Prostate gland (tissue), 2 donors: ENCODE data around the gene EDARADD. TPM values are rescaled to one million over a fixed set of nuclear protein-coding genes. Genes with fewer than 3 reads are reported as not detected.

ENCODE experiments used
- DNase-seq: peaks from one replicate; pipeline ENCODE4 v3.0.0-alpha.2; 2019; ENCODE audit warnings: low spot score
- H3K27ac ChIP-seq, 2 donors: fragments of 200-600 bp; sonication (generic); 2 replicates each; pipeline ENCODE4 v1.5.1; 2017 to 2019
- H3K27me3 ChIP-seq: fragments of 200-600 bp; sonication (generic); replicated peaks from 2 replicates; pipeline ENCODE4 v1.5.1; 2019; ENCODE audit not compliant: insufficient read depth
- H3K36me3 ChIP-seq, 2 donors: fragments of 200-600 bp; sonication (generic); 1 replicate in 1 of 2; 2 replicates in 1 of 2; pipeline versions ENCODE4 v1.5.1 to v1.8.1; 2017 to 2019
- H3K4me1 ChIP-seq: fragments of 200-600 bp; sonication (generic); replicated peaks from 2 replicates; pipeline ENCODE4 v1.5.1; 2019
- H3K4me3 ChIP-seq, 2 donors: fragments of 200-600 bp; sonication (generic); 2 replicates each; pipeline ENCODE4 v1.5.1; 2017 to 2019
- H3K9me3 ChIP-seq: fragments of 200-600 bp; sonication (generic); 2 replicates; pipeline ENCODE4 v1.5.1; 2017
- POLR2A ChIP-seq: fragments of 450-650 bp; IDR thresholded peaks from one replicate; pipeline ENCODE4 v1.6.1; 2016; ENCODE audit warnings: antibody characterized with exemption, mild to moderate bottlenecking
- POLR2AphosphoS5 ChIP-seq: sonication (generic); formaldehyde crosslinking; IDR thresholded peaks from one replicate; pipeline ENCODE4 v1.6.1; 2017; ENCODE audit warnings: antibody characterized with exemption
- WGBS: methylation state at CpG from one replicate; pipeline ENCODE4 v1.1.5; 2018; 5-methylcytosine and 5-hydroxymethylcytosine counted together
- intact Hi-C: fragments of 100-400 bp; cut with DNase I; formaldehyde crosslinking; loops from one replicate; pipeline ENCODE4 v1.14.2; 2022
- total RNA-seq, 2 donors: library from RNA; depleted of rRNA; stranded (reverse); fragments of >200 nt; gene quantifications; one replicate each; pipeline ENCODE4 v1.1.0, GENCODE V29; 2016
- TF ChIP-seq, protein P1 (sequence below), 4 experiments: fragments of 200-600 bp in 2 of 4; fragments of 450-650 bp in 2 of 4; sonication (generic) in 2 of 4; IDR thresholded peaks; 1 replicate in 3 of 4; 2 replicates in 1 of 4; pipeline ENCODE4 v1.5.1; 2016 to 2019; ENCODE audit warnings: antibody characterized with exemption in 4 of 4, mild to moderate bottlenecking in 2 of 4, moderate library complexity in 2 of 4

Gene EDARADD
- total RNA-seq, 2 donors from 2014 or later: 4.9 to 12.8 TPM

DNA sequence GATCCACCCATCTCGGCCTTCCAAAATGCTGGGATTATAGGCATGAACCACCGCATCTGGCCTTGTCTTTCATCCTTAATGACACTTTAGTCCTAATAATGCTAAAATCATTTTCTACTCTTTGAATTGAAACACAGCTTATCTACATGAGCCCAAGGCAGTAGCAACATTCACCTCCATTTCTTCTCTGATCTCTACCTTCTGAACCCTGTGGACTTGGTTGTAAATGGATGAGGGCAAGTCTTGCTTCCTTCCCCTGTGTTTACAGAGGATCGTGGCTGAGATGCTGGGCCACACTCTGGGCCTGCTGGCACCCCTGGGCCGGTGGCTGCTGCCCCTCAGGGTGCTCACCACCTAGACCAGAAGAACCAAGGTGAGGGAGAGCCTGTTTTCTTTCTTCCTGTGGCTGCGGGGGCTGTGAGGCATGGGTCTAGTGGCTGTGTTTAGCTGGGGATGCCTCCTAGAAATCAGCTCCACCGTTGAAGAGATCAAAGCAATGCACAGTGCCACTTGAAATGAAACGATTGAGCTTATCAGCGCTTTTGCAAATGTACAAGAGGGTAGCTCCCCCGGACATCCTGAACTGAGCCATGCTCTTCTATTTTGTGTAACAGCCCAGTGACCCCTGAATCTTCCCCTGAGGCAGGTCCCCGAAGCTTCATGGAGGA, 97.5 kb downstream of the EDARADD start:
- TF ChIP-seq POLR2A (no peak), POLR2AphosphoS5 (no peak)
- TF ChIP-seq, protein P1, sequence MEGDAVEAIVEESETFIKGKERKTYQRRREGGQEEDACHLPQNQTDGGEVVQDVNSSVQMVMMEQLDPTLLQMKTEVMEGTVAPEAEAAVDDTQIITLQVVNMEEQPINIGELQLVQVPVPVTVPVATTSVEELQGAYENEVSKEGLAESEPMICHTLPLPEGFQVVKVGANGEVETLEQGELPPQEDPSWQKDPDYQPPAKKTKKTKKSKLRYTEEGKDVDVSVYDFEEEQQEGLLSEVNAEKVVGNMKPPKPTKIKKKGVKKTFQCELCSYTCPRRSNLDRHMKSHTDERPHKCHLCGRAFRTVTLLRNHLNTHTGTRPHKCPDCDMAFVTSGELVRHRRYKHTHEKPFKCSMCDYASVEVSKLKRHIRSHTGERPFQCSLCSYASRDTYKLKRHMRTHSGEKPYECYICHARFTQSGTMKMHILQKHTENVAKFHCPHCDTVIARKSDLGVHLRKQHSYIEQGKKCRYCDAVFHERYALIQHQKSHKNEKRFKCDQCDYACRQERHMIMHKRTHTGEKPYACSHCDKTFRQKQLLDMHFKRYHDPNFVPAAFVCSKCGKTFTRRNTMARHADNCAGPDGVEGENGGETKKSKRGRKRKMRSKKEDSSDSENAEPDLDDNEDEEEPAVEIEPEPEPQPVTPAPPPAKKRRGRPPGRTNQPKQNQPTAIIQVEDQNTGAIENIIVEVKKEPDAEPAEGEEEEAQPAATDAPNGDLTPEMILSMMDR (IDR thresholded peaks at IDR 0.05): no peak
- no peak for DNase-seq
- Histone ChIP-seq H3K4me1 (no peaks in the 10 kb centered on the region), H3K27me3 (no peaks in the 10 kb centered on the region), H3K4me3 (no peak overlapping the region), H3K9me3 (no peaks in the 10 kb centered on the region), H3K27ac (no peak overlapping the region), H3K36me3 (no peaks in the 10 kb centered on the region)
- WGBS: 77% methylated on average over 10 of the region's 10 CpGs
- intact Hi-C loops: loop anchor here (2.0 kb wide), 1 partner anchor 383 kb away; no protein-coding TSS in a partner anchor

DNA sequence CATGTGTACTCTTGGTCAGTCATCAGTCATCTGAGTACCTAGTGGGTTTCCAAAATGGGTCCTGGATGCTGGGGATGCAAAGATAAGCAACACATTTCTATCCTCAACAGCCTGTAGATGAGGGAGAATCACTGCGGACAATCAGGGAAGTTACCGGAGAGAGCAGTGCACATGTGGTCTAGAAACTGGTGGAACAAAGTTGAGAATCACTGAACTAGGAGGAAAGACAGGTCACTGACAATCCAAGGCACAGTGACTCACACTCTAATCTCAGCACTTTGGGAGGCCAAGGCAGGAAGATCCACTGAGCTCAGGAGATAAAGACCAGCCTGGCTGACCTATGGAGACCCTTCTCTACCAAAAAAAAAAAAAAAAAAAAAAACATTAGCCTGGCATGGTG, 98.3 kb downstream of the EDARADD start:
- Histone ChIP-seq H3K36me3 (no peaks in the 10 kb centered on the region), H3K27me3 (no peaks in the 10 kb centered on the region), H3K27ac (no peak overlapping the region), H3K4me3 (no peak overlapping the region), H3K9me3 (no peaks in the 10 kb centered on the region), H3K4me1 (no peaks in the 10 kb centered on the region)
- 96% methylated on average over 2 of the region's 2 CpGs for WGBS
- intact Hi-C loops: no loop called here
- TF ChIP-seq POLR2A (no peak), POLR2AphosphoS5 (no peak)
- TF ChIP-seq, protein P1 (IDR thresholded peaks at IDR 0.05): no peak
- no peak for DNase-seq

DNA sequence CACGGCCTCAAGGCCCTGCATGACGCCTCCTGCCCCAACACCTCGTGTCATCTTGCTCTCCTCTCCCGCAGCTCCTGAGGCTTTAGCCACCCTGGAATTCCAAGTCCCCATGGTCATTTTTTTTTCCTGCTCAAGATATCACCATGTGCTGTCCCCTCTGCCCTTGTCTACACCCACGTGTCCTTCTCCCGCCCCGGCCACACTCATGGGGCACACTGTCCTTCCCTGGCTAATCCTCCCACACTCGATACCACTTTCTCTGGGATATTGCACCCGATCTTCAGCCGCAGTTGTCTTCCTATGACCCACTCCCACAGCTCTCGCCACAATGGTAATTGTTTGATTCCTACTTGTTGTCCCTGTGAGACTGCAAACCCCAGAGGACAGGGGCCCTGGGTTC, 100.0 kb downstream of the EDARADD start:
- H3K27ac ChIP-seq: no peak overlapping the region
- no peak overlapping the region for H3K4me3 ChIP-seq
- intact Hi-C loops: no loop called here
- TF ChIP-seq, protein P1 (IDR thresholded peaks at IDR 0.05): no peak
- TF ChIP-seq POLR2A (no peak), POLR2AphosphoS5 (no peak)
- no peaks in the 10 kb centered on the region for H3K4me1 ChIP-seq
- no peak for DNase-seq
- no peaks in the 10 kb centered on the region for H3K9me3 ChIP-seq
- H3K36me3 ChIP-seq: no peaks in the 10 kb centered on the region
- no peaks in the 10 kb centered on the region for H3K27me3 ChIP-seq
- WGBS: 94% methylated on average over 11 of the region's 11 CpGs

DNA sequence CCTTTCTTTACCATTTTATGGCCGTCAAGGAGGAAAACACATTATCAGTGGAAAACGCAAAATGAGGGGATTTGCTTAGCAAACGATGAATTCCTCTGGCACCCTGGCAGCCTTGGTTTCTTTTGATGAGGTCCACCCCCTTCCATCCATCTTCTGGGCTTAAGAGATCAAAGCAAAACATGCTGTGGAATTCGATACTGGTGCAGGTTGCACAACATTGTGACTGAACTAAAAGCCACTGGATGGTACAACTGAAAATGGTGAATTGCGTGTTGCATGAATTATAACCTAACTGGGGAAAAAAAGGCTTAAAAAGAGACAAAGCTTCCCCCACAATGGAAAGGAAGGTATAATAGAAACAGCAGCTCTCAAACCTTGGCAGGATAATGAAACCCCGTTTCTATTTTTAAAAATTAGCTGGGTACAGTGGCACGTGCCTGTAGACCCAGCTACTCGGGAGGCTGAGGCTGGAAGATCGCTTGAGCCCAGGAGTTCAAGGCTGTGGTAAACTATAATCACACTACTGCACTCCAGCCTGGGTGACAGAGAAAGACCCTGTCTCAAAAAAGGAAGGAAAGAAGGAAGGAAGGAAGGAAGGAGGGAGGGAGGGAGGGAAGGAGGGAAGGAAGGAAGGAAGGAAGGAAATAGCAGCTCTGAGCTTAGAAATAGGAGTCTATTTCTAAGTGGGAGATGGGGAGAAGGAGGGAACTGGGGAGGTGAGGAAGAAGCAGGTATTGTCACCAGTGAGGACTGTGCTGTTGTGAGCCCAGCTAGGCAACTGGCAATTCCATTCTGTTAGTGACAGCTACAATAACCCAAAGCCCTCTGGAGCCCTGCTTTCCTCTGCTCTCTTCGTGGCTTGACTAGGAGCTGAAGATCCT, 100.7 kb downstream of the EDARADD start:
- H3K36me3 ChIP-seq: no peaks in the 10 kb centered on the region
- no peak overlapping the region for H3K27ac ChIP-seq
- no peaks in the 10 kb centered on the region for H3K4me1 ChIP-seq
- 33% methylated on average over 10 of the region's 10 CpGs for WGBS
- no peak for DNase-seq
- H3K4me3 ChIP-seq: no peak overlapping the region
- intact Hi-C loops: no loop called here
- TF ChIP-seq POLR2AphosphoS5 (no peak), POLR2A (no peak)
- TF ChIP-seq, protein P1 (IDR thresholded peaks at IDR 0.05): no peak
- H3K27me3 ChIP-seq: no peaks in the 10 kb centered on the region
- no peaks in the 10 kb centered on the region for H3K9me3 ChIP-seq
